HG02981 (cell line): Measurements from ENCODE around the gene HMBS.

Experiments
- ATAC-seq: cut with Tn5 transposase; IDR thresholded peaks from one replicate; pipeline ENCODE4 v1.9.1; 2021; ENCODE audit warnings: mild to moderate bottlenecking, moderate library complexity; ENCODE audit not compliant: unreplicated experiment

The HMBS gene

GRCh38 chr11:119067371-119068222, 17.1 kb upstream of the HMBS start, which contains the start of gene VPS11:
Gene VPS11 (plus strand): TSS chr11:119067818. CDS start chr11:119067824, 6 bp downstream.
- peak; percentile 94 for ATAC-seq

- no peak for ATAC-seq
Measured at GRCh38 chr11:119077839-119078238, 6.8 kb upstream of the HMBS start.

GRCh38 chr11:119078675-119079420, 5.8 kb upstream of the HMBS start:
- ATAC-seq = no peak

DNA sequence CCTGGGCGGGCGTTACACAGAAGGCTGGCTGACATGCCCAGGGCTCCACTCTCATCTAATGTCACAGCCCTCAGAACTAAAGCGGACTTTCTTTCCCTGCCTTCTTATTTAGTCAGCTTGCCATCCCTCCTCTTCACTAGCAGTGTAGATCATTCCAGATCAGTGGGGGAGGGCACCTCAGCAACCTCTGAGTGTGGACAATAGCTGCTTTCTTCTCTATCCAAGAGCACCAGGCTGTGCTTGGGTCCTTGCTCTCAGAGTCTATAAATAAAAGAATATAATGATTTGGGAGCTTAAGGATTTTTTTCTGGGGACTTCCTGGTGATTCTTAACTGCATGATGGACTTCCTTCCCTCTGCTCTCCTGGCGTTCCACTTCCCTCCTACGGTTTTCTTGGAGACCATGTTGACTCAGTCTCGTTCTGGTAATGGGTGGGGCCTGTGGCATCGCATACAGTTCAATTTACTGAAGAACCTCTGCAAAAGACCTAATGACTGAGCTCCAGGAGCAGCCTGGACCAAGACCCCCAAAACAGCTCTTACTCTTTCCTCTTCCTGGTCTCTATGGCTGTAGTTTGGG, 2.9 kb upstream of the HMBS start:
- no peak for ATAC-seq

DNA sequence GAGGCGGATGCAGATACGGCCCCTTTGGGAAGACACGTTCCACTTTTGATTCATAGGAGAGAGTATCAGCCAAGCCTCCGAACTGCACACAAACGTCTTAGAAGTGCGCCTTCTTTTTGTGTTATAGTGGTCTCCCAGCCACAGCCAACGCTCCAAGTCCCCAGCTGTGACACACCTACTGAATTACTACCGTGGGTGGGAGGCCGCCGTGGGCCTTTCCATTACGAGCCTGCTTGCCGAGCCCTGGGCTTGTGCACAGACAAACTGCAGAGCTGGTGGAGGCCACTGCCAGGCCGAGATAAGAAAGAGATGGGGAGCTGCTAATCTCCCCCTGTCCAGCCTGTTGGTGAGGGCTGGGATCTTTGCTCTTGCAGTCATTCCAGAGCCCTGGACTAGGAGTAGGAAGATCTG, 761 bp downstream of the HMBS start:
- ATAC-seq = peak; percentile 5

- ATAC-seq = no peak
Measured at GRCh38 chr11:119087123-119087522, 2.4 kb downstream of the HMBS start.

- ATAC-seq = no peak
Measured at GRCh38 chr11:119087747-119088241, 3.1 kb downstream of the HMBS start.

GRCh38 chr11:119088406-119088805, 3.7 kb downstream of the HMBS start:
- ATAC-seq = no peak

DNA sequence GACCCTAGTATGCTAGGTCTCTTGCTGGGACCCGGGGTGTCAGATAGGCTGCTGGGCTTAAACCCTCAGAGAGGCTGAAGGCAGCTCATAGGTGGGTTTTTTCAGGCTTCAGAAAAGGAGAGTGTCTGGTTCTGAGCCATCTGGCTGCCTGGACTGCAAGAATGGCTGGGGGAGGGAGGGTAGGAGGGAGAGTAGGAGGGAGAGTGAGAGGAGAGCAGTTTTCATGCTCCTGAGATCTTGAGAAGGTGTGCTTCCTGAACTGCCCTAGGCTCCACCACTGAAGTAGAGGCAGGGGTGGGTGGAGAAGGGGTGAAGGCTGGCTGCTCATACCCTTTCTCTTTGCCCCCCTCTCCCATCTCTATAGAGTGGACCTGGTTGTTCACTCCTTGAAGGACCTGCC, 4.6 kb downstream of the HMBS start:
- no peak for ATAC-seq

GRCh38 chr11:119091178-119091577, 6.5 kb downstream of the HMBS start:
- ATAC-seq = no peak

- no peak for ATAC-seq
Measured at GRCh38 chr11:119091966-119092879, 7.5 kb downstream of the HMBS start.

DNA sequence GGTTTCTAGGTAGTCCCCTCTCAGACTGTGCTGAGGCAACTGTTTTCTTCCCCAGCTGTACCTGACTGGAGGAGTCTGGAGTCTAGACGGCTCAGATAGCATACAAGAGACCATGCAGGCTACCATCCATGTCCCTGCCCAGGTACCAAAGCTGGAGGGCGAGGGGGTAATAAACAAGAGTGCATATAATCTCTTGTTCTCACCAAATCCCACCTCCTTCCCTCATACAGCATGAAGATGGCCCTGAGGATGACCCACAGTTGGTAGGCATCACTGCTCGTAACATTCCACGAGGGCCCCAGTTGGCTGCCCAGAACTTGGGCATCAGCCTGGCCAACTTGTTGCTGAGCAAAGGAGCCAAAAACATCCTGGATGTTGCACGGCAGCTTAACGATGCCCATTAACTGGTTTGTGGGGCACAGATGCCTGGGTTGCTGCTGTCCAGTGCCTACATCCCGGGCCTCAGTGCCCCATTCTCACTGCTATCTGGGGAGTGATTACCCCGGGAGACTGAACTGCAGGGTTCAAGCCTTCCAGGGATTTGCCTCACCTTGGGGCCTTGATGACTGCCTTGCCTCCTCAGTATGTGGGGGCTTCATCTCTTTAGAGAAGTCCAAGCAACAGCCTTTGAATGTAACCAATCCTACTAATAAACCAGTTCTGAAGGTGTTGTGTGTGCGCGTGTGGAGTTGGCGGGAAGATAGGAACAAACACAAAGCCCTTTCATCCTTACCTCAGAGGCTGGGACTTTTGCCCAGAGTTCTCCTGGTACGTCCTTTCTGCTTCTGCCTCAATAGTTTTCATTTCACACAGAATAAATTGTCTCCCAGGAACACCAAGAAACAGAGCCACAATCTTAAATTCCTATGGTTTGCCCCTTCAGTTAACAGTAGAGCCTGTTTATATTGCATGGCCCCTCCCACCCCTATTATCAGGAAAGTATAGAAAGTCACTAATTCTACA, 8.5 kb downstream of the HMBS start:
- ATAC-seq = no peak

GRCh38 chr11:119093942-119094815, 9.5 kb downstream of the HMBS start:
- ATAC-seq = no peak

DNA sequence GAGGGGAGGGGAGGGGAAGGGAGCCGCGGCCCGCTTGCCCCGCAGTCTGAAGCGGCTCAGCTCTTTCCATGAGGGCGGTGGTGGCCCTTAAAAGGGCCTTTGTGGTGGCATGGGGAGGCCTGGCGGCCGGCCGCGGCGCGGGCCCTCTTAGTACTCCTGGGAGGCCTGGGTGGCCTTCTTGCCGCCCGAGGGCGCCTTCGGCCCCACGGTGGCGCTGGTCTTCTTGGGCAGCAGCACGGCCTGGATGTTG, 10.1 kb downstream of the HMBS start:
- peak; percentile 30 for ATAC-seq

DNA sequence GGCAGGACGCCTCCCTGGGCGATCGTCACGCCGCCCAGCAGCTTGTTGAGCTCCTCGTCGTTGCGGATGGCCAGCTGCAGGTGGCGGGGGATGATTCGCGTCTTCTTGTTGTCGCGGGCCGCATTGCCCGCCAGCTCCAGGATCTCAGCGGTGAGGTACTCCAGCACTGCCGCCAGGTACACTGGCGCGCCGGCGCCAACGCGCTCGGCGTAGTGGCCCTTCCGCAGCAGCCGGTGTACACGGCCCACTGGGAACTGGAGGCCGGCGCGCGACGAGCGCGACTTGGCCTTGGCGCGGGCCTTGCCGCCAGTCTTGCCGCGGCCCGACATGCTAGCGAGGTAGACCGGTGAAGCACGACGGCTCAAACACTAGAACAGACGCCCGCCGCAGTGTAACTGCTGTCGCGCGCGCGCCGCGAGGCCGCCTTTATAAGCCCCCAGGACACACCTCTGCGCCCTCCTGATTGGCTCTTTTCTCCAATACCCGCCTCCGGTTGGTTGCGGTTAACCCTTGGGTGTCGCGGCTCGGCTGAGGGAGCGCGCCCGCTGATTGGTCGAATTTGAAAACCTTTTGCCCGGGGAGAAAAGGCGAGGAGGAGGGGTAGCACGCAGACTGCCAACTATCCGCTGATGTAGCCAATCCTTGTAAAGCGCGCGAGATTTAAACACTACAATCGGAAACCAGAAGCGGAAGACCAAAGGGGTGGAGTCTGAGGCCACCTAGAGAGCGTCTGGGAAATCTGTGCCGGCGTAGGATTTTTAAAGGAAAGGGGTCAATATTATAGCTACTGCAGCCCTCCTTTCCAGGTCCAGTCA, 10.6 kb downstream of the HMBS start:
- ATAC-seq = peak; percentile 78

- no peak for ATAC-seq
Measured at GRCh38 chr11:119099711-119100110, 15.0 kb downstream of the HMBS start.

- no peak for ATAC-seq
Measured at GRCh38 chr11:119100246-119100970, 15.7 kb downstream of the HMBS start.
